B cell (primary cell): ENCODE data around the gene MRPL4. TPM values are rescaled to one million over a fixed set of nuclear protein-coding genes. Genes with fewer than 3 reads are reported as not detected.

Experiments
- ATAC-seq: fragments of 200-7000 bp; cut with Tn5 transposase; one replicate; pipeline ENCODE4 v1.10.0; 2021; ENCODE audit warnings: low read depth, mild to moderate bottlenecking, moderate number of reproducible peaks, moderate library complexity
- CTCF ChIA-PET: fragments of 350-600 bp; sonication (Branson Sonifier 250); formaldehyde crosslinking; loops from one replicate; lab custom pipeline; 2021; ENCODE audit warnings: antibody characterized with exemption, inconsistent platforms; lab: Charles Lee
- POLR2A ChIA-PET: fragments of 350-600 bp; sonication (Branson Sonifier 250); formaldehyde crosslinking; loops from one replicate; lab custom pipeline; 2021; ENCODE audit warnings: antibody characterized with exemption; lab: Charles Lee
- DNase-seq: peaks from one replicate; pipeline ENCODE4 v3.0.0; 2013
- H2AFZ ChIP-seq: 2 replicates; pipeline ENCODE4 v1.6.1; 2012; ENCODE audit warnings: mild to moderate bottlenecking, low read depth, low read length; ENCODE audit not compliant: insufficient read depth, poor library complexity, severe bottlenecking
- H3K27ac ChIP-seq, 2 donors: 1 replicate in 1 of 2; 2 replicates in 1 of 2; pipeline ENCODE4 v1.5.1; 2012 to 2013; ENCODE audit warnings: low read length in 2 of 2, mild to moderate bottlenecking in 2 of 2, moderate library complexity in 1 of 2
- H3K27me3 ChIP-seq, 4 experiments: fragments of 200-600 bp in 1 of 4; sonication (generic) in 1 of 4; replicated peaks in 1 of 4; 1 replicate in 2 of 4; 2 replicates in 2 of 4; pipeline versions ENCODE4 v1.6.1 to v1.7.0; 2013 to 2016; ENCODE audit warnings: low read length in 3 of 4, mild to moderate bottlenecking in 2 of 4, mixed read lengths in 1 of 4, moderate library complexity in 1 of 4; ENCODE audit not compliant: insufficient read depth in 4 of 4, control insufficient read depth in 3 of 4; ENCODE audit errors: control extremely low read depth in 1 of 4
- H3K36me3 ChIP-seq, 2 experiments: replicated peaks in 1 of 2; 1 replicate in 1 of 2; 2 replicates in 1 of 2; pipeline versions ENCODE4 v1.6.1 to v1.7.1; 2013; ENCODE audit warnings: low read length in 1 of 2; ENCODE audit not compliant: insufficient read depth in 2 of 2, control insufficient read depth in 1 of 2; ENCODE audit errors: control extremely low read depth in 1 of 2, extremely low read depth in 1 of 2
- H3K4me1 ChIP-seq, 2 donors: fragments of 200-600 bp in 1 of 2; sonication (generic) in 1 of 2; 1 replicate in 1 of 2; 2 replicates in 1 of 2; pipeline versions ENCODE4 v1.5.1 to v1.6.1; 2013 to 2017; ENCODE audit warnings: low read length in 2 of 2; ENCODE audit not compliant: control insufficient read depth in 2 of 2, insufficient read depth in 2 of 2
- H3K4me2 ChIP-seq: replicated peaks from 2 replicates; pipeline ENCODE3; 2012; ENCODE audit warnings: mild to moderate bottlenecking, low read depth, low read length; ENCODE audit not compliant: poor library complexity, severe bottlenecking
- H3K4me3 ChIP-seq, 5 experiments: fragments of 200-600 bp in 1 of 5; sonication (generic) in 1 of 5; 1 replicate in 3 of 5; 2 replicates in 2 of 5; pipeline versions ENCODE4 v1.5.1 to v1.7.0; 2011 to 2016; ENCODE audit warnings: low read length in 4 of 5, mild to moderate bottlenecking in 4 of 5, low read depth in 2 of 5, control low read depth in 1 of 5, moderate library complexity in 1 of 5; ENCODE audit not compliant: insufficient read depth in 1 of 5; ENCODE audit errors: control extremely low read depth in 1 of 5, extremely low read depth in 1 of 5
- H3K79me2 ChIP-seq: fragments of 200-600 bp; sonication (generic); one replicate; pipeline ENCODE4 v1.6.0; 2016; ENCODE audit warnings: low read length; ENCODE audit not compliant: control insufficient read depth, insufficient read depth
- H3K9ac ChIP-seq: fragments of 200-600 bp; sonication (generic); 2 replicates; pipeline ENCODE4 v1.6.1; 2017; ENCODE audit warnings: mild to moderate bottlenecking, low read length, moderate library complexity
- H3K9me3 ChIP-seq, 3 donors: one replicate each; pipeline versions ENCODE4 v1.6.1 to v1.7.1; 2013; ENCODE audit warnings: low read length in 2 of 3; ENCODE audit not compliant: control insufficient read depth in 2 of 3, insufficient read depth in 1 of 3; ENCODE audit errors: control extremely low read depth in 1 of 3
- H4K20me1 ChIP-seq: 2 replicates; pipeline ENCODE4 v1.6.0; 2012; ENCODE audit warnings: mild to moderate bottlenecking, low read length; ENCODE audit not compliant: insufficient read depth, control insufficient read depth, poor library complexity, severe bottlenecking
- H3K27ac Mint-ChIP-seq: one replicate; pipeline ENCODE4 v1.8.0; 2021; ENCODE audit warnings: mixed read lengths
- H3K27me3 Mint-ChIP-seq: one replicate; pipeline ENCODE4 v1.8.0; 2021; ENCODE audit warnings: mixed read lengths
- H3K4me1 Mint-ChIP-seq: one replicate; pipeline ENCODE4 v1.8.0; 2021; ENCODE audit warnings: mixed read lengths
- H3K4me3 Mint-ChIP-seq: one replicate; pipeline ENCODE4 v1.8.0; 2021; ENCODE audit warnings: mixed read lengths
- H3K9me3 Mint-ChIP-seq: one replicate; pipeline ENCODE4 v1.8.0; 2022; ENCODE audit warnings: mixed read lengths; ENCODE audit not compliant: insufficient read depth
- CTCF ChIP-seq: fragments of 200-600 bp; IDR thresholded peaks from one replicate; pipeline ENCODE4 v1.8.0; 2022; ENCODE audit warnings: antibody characterized with exemption, mild to moderate bottlenecking
- EZH2 ChIP-seq: IDR thresholded peaks from 2 replicates; pipeline ENCODE4 v1.6.1; 2012; ENCODE audit warnings: borderline replicate concordance, low read depth, mild to moderate bottlenecking, moderate library complexity, low read length; ENCODE audit not compliant: insufficient read depth, poor library complexity, severe bottlenecking
- WGBS: methylation state at CpG from one replicate; pipeline ENCODE4 v1.1.5; 2013; ENCODE audit warnings: missing lambda C conversion rate; ENCODE audit not compliant: insufficient coverage; 5-methylcytosine and 5-hydroxymethylcytosine counted together
- intact Hi-C: fragments of 100-400 bp; cut with micrococcal nuclease; formaldehyde crosslinking; loops from one replicate; pipeline ENCODE4 v1.10.0; 2022
- polyA plus RNA-seq: library from polyadenylated mRNA; depleted of rRNA; stranded (reverse); fragments of >200 nt; gene quantifications from 2 replicates; pipeline ENCODE4 v1.2.3, GENCODE V29; 2012
- total RNA-seq, 2 donors: library from RNA; stranded (reverse); fragments of 120-200 nt in 1 of 2; gene quantifications; 1 replicate in 1 of 2; 2 replicates in 1 of 2; pipeline versions ENCODE4 v1.2.3 to v1.2.4, GENCODE V29; 2013 to 2022

Gene MRPL4
- total and polyA plus RNA-seq, 2 donors (not counting 1 experiment from before 2014, with no cell fraction given) = 39.8 to 81.1 TPM

DNA sequence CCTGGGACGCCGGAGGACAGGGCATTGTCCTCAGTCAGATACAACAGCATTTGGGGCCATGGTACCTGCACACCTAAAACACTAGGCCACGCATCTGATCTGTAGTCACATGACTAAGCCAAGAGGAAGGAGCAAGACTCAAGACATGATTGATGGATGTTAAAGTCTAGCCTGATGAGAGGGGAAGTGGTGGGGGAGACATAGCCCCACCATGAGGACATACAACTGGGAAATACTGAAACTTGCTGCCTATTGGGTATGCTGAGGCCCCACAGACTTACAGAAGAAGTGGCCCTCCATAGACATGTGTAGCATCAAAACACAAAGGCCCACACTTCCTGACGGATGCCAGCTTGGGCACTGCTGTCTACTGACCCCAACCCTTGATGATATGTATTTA is 33.4 kb downstream of the MRPL4 start:
- Mint-ChIP-seq H3K9me3 (no peaks in the 10 kb centered on the region), H3K4me3 (no peak overlapping the region), H3K27ac (no peak overlapping the region), H3K27me3 (peaks cover 10% of the 10 kb centered on the region), H3K4me1 (peaks cover 43% of the 10 kb centered on the region)
- Histone ChIP-seq H3K9ac (no peak overlapping the region), H4K20me1 (peaks cover 6% of the 10 kb centered on the region), H3K4me3 (no peak overlapping the region), H3K4me2 (no peak overlapping the region), H3K27ac (no peak overlapping the region), H3K27me3 (peaks cover 0 to 36% (median 22%) of the 10 kb centered on the region in 4 experiments), H3K9me3 (peaks cover 0 to 28% (median 0%) of the 10 kb centered on the region in 3 donors), H3K79me2 (no peaks in the 10 kb centered on the region), H3K36me3 (peaks cover 2 to 33% of the 10 kb centered on the region in 2 experiments), H2AFZ (no peak overlapping the region), H3K4me1 (peaks cover 44% of the 10 kb centered on the region in 2 donors)
- TF ChIP-seq CTCF (no peak), EZH2 (no peak)
- DNase-seq (no peak), ATAC-seq (no peak)
- 100% methylated on average over 2 of the region's 4 CpGs for WGBS
- POLR2A ChIA-PET = interaction anchor here (0.5 to 5.4 kb wide), 3 partner anchors 11 to 417 kb away, joined by 3 to 27 read pairs (median 9); partner anchors contain the start of gene ICAM1
- intact Hi-C loops = no loop called here
- CTCF ChIA-PET = interaction anchor here (1.0 to 8.5 kb wide), 5 partner anchors 14 to 125 kb away, joined by 3 to 116 read pairs (median 5); partner anchors contain the start of gene ICAM1
